Measurements from ENCODE around the gene CCN5.

- no peak for TF ChIP-seq EZH2 (IDR thresholded peaks at IDR 0.05; ENCODE audit: insufficient read depth, poor library complexity, severe bottlenecking)
- TF ChIP-seq EZH2phosphoT487 (IDR thresholded peaks at IDR 0.05; ENCODE audit: insufficient read depth, low read depth), result no peak
Measured at GRCh38 chr20:44706301-44707017, 8.7 kb upstream of the CCN5 start.
